ENCODE results near the gene SLC30A7. TPM values are rescaled to one million over a fixed set of nuclear protein-coding genes. Genes with fewer than 3 reads are reported as not detected.
"Not testable (repeated sequence)": the region's sequence is repeated elsewhere in the genome, so short reads cannot be mapped to it uniquely, and the experiment has no call there.

SLC30A7 gene
- total RNA-seq, 2 experiments from 2014 or later, result 32.4 to 32.6 TPM

DNA sequence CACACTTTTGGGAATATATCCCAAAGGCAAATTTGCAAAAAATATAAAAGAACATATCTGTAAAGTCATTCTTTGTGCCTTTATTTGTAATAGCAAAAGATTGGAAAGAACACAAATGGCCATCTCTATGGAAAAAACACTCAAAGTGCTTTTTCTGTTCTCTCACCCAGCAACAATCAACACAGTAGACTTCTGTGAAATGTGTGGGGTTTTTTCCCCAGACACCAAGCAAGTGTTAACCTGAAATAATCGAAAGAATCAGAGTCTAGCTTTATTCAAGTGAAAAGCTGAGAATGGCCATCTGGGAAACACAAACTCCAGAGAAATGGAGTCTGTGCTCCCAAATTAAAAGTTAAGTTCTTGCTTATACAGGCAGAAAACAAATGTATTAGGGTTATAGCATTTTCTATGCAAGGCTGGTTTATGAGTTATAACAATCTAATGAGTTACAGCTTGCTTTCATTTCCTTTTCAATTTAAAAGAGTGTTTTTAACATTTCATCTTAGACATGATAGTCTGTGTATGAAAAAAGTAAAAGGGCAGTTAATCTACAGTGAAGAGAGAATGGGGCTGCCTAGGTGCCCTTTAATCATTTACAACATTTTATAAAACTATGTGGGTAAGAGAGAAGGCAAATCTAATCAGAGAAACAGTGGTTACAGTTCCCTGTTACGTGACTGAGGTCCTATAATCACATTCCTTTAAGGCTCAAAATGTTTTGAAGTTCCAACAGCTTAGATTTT, 46.6 kb downstream of the SLC30A7 start:
- no peak overlapping the region for H3K4me3 Mint-ChIP-seq

DNA sequence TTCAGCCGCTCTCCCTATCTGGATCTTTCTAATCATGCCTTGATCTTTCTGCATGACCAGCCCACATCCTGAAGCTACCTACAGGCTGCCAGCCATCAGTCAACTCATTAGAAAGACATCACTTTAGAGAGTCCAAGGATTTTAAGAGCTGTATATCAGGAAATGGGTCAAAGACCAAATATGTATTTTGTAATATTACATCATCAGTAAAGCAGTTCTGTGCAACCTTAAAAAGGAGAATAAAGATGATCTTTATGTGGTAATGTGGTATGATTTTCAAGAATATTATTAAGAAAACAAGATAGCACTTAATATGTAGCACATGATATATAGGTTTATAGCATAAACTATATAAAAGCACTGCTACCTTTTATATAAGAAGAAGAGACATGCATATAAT, 47.6 kb downstream of the SLC30A7 start:
- no peak overlapping the region for H3K4me3 Mint-ChIP-seq
- H3K27me3 Mint-ChIP-seq (ENCODE audit: low read depth), result peaks cover 2% of the 10 kb centered on the region
- peaks cover 58% of the 10 kb centered on the region for H3K4me1 Mint-ChIP-seq (ENCODE audit: low read depth)
- no peak for DNase-seq
- CTCF ChIA-PET, result interaction anchor here (1.3 kb wide), 1 partner anchor 22 kb away, joined by 4 read pairs; no protein-coding TSS in a partner anchor
- peaks cover 31% of the 10 kb centered on the region for H3K9me3 Mint-ChIP-seq
- H3K27ac Mint-ChIP-seq, result peak overlapping the region; percentile 92
- intact Hi-C loops (cut with micrococcal nuclease), result loop anchor here (5.0 kb wide), 3 partner anchors 234 to 349 kb away; partner anchors contain the start of gene S1PR1
- H3K36me3 Mint-ChIP-seq (ENCODE audit: low read depth), result peaks cover 78% of the 10 kb centered on the region

More for the DNA sequence above, 46.6 kb downstream of the SLC30A7 start:
- Mint-ChIP-seq H3K4me1 (ENCODE audit: low read depth) (peaks cover 53% of the 10 kb centered on the region), H3K9me3 (peaks cover 22% of the 10 kb centered on the region), H3K36me3 (ENCODE audit: low read depth) (peaks cover 77% of the 10 kb centered on the region), H3K27me3 (ENCODE audit: low read depth) (peaks cover 2% of the 10 kb centered on the region), H3K27ac (peak overlapping the region; percentile 92)
- CTCF ChIA-PET, result interaction anchor here (0.9 to 1.6 kb wide), 5 partner anchors 8 to 346 kb away, joined by 3 to 4 read pairs (median 4); no protein-coding TSS in a partner anchor
- DNase-seq, result no peak
- intact Hi-C loops (cut with micrococcal nuclease), result loop anchor here (1.0 to 5.0 kb wide), 5 partner anchors 11 to 350 kb away; partner anchors contain the start of gene S1PR1

- Mint-ChIP-seq H3K4me1 (ENCODE audit: low read depth) (peaks cover 71% of the 10 kb centered on the region), H3K36me3 (ENCODE audit: low read depth) (peaks cover 85% of the 10 kb centered on the region), H3K9me3 (peaks cover 39% of the 10 kb centered on the region)
- H3K27ac Mint-ChIP-seq; DNase-seq; CTCF ChIA-PET; H3K27me3 Mint-ChIP-seq (ENCODE audit: low read depth); H3K4me3 Mint-ChIP-seq; intact Hi-C loops (cut with micrococcal nuclease): not testable (repeated sequence)
Measured at GRCh38 chr1:100946064-100946463, 50.2 kb downstream of the SLC30A7 start.

DNA sequence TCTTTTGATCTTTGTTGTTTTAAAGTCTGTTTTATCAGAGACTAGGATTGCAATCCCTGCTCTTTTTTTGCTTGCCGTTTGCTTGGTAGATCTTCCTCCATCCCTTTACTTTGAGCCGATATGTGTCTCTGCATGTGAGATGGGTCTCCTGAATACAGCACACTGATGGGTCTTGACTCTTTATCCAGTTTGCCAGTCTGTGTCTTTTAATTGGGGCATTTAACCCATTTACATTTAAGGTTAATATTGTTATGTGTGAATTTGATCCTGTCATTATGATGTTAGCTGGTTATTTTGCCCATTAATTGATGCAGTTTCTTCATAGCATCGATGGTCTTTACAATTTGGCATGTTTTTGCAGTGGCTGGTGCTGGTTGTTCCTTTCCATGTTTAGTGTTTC, 51.9 kb downstream of the SLC30A7 start:
- intact Hi-C loops (cut with micrococcal nuclease); CTCF ChIA-PET; H3K27me3 Mint-ChIP-seq (ENCODE audit: low read depth); H3K27ac Mint-ChIP-seq; DNase-seq; H3K4me3 Mint-ChIP-seq: not testable (repeated sequence)
- Mint-ChIP-seq H3K36me3 (ENCODE audit: low read depth) (peaks cover 91% of the 10 kb centered on the region), H3K4me1 (ENCODE audit: low read depth) (peaks cover 69% of the 10 kb centered on the region), H3K9me3 (peaks cover 54% of the 10 kb centered on the region)

- CTCF ChIA-PET, result interaction anchor here (1.0 to 1.8 kb wide), 2 partner anchors 11 to 57 kb away, joined by 3 to 6 read pairs; no protein-coding TSS in a partner anchor
- intact Hi-C loops (cut with micrococcal nuclease); H3K4me3 Mint-ChIP-seq; H3K27me3 Mint-ChIP-seq (ENCODE audit: low read depth); DNase-seq: not testable (repeated sequence)
- H3K4me1 Mint-ChIP-seq (ENCODE audit: low read depth), result peaks cover 72% of the 10 kb centered on the region
- H3K9me3 Mint-ChIP-seq, result peaks cover 61% of the 10 kb centered on the region
- H3K36me3 Mint-ChIP-seq (ENCODE audit: low read depth), result peaks cover 88% of the 10 kb centered on the region
- peak overlapping the region; percentile 83 for H3K27ac Mint-ChIP-seq
Measured at GRCh38 chr1:100948721-100949405, 53.0 kb downstream of the SLC30A7 start.

GRCh38 chr1:100949515-100950158, 53.7 kb downstream of the SLC30A7 start:
- intact Hi-C loops (cut with micrococcal nuclease), result loop anchor here (5.0 kb wide), 1 partner anchor 507 kb away; no protein-coding TSS in a partner anchor
- Mint-ChIP-seq H3K4me1 (ENCODE audit: low read depth) (peaks cover 75% of the 10 kb centered on the region), H3K36me3 (ENCODE audit: low read depth) (peaks cover 88% of the 10 kb centered on the region), H3K27ac (peak overlapping the region; percentile 83), H3K9me3 (peaks cover 61% of the 10 kb centered on the region)
- CTCF ChIA-PET, result interaction anchor here (0.6 to 1.8 kb wide), 3 partner anchors 10 to 360 kb away, joined by 4 to 12 read pairs (median 6); no protein-coding TSS in a partner anchor
- not testable (repeated sequence) for H3K4me3 Mint-ChIP-seq; H3K27me3 Mint-ChIP-seq (ENCODE audit: low read depth)
- peak; percentile 85 for DNase-seq

GRCh38 chr1:100950337-100950736, 54.4 kb downstream of the SLC30A7 start:
- Mint-ChIP-seq H3K9me3 (peaks cover 61% of the 10 kb centered on the region), H3K36me3 (ENCODE audit: low read depth) (peaks cover 81% of the 10 kb centered on the region), H3K27ac (peak overlapping the region; percentile 83), H3K4me3 (no peak overlapping the region), H3K4me1 (ENCODE audit: low read depth) (peaks cover 76% of the 10 kb centered on the region), H3K27me3 (ENCODE audit: low read depth) (no peaks in the 10 kb centered on the region)
- intact Hi-C loops (cut with micrococcal nuclease), result loop anchor here (5.0 kb wide), 1 partner anchor 508 kb away; no protein-coding TSS in a partner anchor
- DNase-seq, result no peak
- CTCF ChIA-PET, result interaction anchor here (0.6 to 1.8 kb wide), 6 partner anchors 8 to 359 kb away, joined by 3 to 12 read pairs (median 4); no protein-coding TSS in a partner anchor

DNA sequence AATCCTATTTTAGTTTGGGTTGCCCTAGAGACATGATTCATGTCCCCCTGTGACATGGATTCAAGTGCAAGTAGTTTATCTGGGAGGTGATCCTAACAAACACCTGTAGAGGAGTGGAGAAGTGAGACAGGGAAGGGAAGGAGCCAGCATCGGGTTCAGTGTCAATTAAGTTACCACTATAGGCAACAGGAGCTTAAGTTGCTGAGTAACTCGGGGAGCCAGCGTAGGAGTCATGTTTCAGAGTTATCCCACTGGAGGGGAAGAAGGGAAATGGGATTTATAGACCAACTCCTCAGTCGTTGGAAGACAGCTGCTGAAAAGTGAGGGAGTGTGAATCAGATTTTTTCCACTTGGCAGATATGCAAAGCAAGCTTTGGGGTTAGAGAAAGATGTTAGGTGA, 54.9 kb downstream of the SLC30A7 start:
- peak overlapping the region; percentile 83 for H3K27ac Mint-ChIP-seq
- no peak overlapping the region for H3K4me3 Mint-ChIP-seq
- H3K4me1 Mint-ChIP-seq (ENCODE audit: low read depth), result peaks cover 75% of the 10 kb centered on the region
- intact Hi-C loops (cut with micrococcal nuclease), result loop anchor here (5.0 kb wide), 1 partner anchor 508 kb away; no protein-coding TSS in a partner anchor
- peaks cover 57% of the 10 kb centered on the region for H3K9me3 Mint-ChIP-seq
- H3K27me3 Mint-ChIP-seq (ENCODE audit: low read depth), result no peaks in the 10 kb centered on the region
- H3K36me3 Mint-ChIP-seq (ENCODE audit: low read depth), result peaks cover 78% of the 10 kb centered on the region
- no peak for DNase-seq
- CTCF ChIA-PET, result interaction anchor here (0.7 to 1.4 kb wide), 6 partner anchors 8 to 359 kb away, joined by 3 to 4 read pairs (median 3); no protein-coding TSS in a partner anchor

DNA sequence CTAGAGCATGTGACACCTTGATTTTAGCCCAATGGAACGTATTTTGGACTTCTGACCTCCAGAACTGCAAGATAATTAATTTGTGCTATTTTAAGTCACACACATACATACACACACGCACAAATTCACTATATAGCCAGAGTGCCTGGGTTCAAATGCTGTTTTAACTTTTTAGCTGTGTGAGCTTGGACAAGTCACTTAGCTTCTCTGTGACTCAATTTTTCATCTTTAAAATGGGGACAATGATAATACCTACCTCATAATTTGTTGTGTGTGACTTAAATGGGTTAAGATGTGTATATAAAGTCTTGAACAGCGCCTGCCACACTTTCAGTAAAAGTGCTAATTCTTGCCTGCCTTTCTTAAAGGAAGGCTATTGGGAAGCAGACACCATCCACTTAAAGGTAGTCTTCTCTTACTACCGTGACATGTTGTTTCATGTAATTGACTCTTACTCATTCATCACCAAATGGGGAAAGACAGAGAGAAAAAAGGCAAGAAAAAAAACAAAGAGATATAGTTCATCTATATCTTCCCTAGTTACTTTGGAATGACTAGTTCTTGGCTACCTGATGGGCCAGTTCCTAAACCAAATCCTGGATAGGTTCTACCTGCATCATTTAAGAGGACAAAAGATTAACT, 56.3 kb downstream of the SLC30A7 start:
- CTCF ChIA-PET, result interaction anchor here (0.6 kb wide), 1 partner anchor 235 kb away, joined by 5 read pairs; no protein-coding TSS in a partner anchor
- Mint-ChIP-seq H3K36me3 (ENCODE audit: low read depth) (peaks cover 68% of the 10 kb centered on the region), H3K27ac (peak overlapping the region; percentile 80), H3K4me1 (ENCODE audit: low read depth) (peaks cover 73% of the 10 kb centered on the region), H3K27me3 (ENCODE audit: low read depth) (no peaks in the 10 kb centered on the region), H3K9me3 (peaks cover 43% of the 10 kb centered on the region), H3K4me3 (no peak overlapping the region)
- intact Hi-C loops (cut with micrococcal nuclease), result loop anchor here (2.0 to 5.0 kb wide), 2 partner anchors 57 to 510 kb away; partner anchors contain the start of gene EXTL2
- DNase-seq, result no peak

- not testable (repeated sequence) for H3K27me3 Mint-ChIP-seq (ENCODE audit: low read depth); H3K4me3 Mint-ChIP-seq
- DNase-seq, result peak; percentile 58
- intact Hi-C loops (cut with micrococcal nuclease), result loop anchor here (1.0 to 5.0 kb wide), 8 partner anchors 11 to 511 kb away; partner anchors contain the start of genes DPH5 and EXTL2
- CTCF ChIA-PET, result interaction anchor here (1.0 to 1.5 kb wide), 2 partner anchors 335 to 337 kb away, joined by 3 to 4 read pairs; no protein-coding TSS in a partner anchor
- Mint-ChIP-seq H3K9me3 (peaks cover 36% of the 10 kb centered on the region), H3K27ac (peak overlapping the region; percentile 80), H3K4me1 (ENCODE audit: low read depth) (peaks cover 65% of the 10 kb centered on the region), H3K36me3 (ENCODE audit: low read depth) (peaks cover 64% of the 10 kb centered on the region)
Measured at GRCh38 chr1:100952970-100953369, 57.1 kb downstream of the SLC30A7 start.
